Calu3 (cell line): Measurements from ENCODE around the gene ADAMTSL2. TPM values are rescaled to one million over a fixed set of nuclear protein-coding genes. Genes with fewer than 3 reads are reported as not detected.

Experiments
- BruUV-seq: library from RNA; stranded (reverse); fragments of 400-500 nt; replicated peaks from 2 replicates; lab custom pipeline; 2021; lab: Mats Ljungman, UMichigan
- CTCF ChIA-PET: fragments of 300-600 bp; sonication (Branson Sonifier 250); formaldehyde crosslinking; loops from one replicate; lab custom pipeline; 2022; ENCODE audit warnings: antibody characterized with exemption; lab: Charles Lee
- DNase-seq: peaks from one replicate; pipeline ENCODE4 v3.0.0; 2022
- H3K27ac Mint-ChIP-seq: one replicate; pipeline ENCODE4 v1.8.0; 2022; ENCODE audit warnings: mixed read lengths; ENCODE audit not compliant: unreplicated experiment
- H3K27me3 Mint-ChIP-seq: one replicate; pipeline ENCODE4 v1.8.0; 2022; ENCODE audit warnings: mixed read lengths; ENCODE audit not compliant: unreplicated experiment
- H3K36me3 Mint-ChIP-seq: one replicate; pipeline ENCODE4 v1.8.0; 2022; ENCODE audit warnings: mild to moderate bottlenecking, moderate library complexity, mixed read lengths; ENCODE audit not compliant: insufficient read depth, unreplicated experiment
- H3K4me1 Mint-ChIP-seq: one replicate; pipeline ENCODE4 v1.8.0; 2022; ENCODE audit warnings: mild to moderate bottlenecking, low read depth, mixed read lengths; ENCODE audit not compliant: unreplicated experiment
- H3K4me3 Mint-ChIP-seq: one replicate; pipeline ENCODE4 v1.8.0; 2022; ENCODE audit warnings: mild to moderate bottlenecking, low read depth, moderate library complexity, mixed read lengths; ENCODE audit not compliant: unreplicated experiment
- H3K9me3 Mint-ChIP-seq: one replicate; pipeline ENCODE4 v1.8.0; 2022; ENCODE audit warnings: low read depth, mixed read lengths; ENCODE audit not compliant: unreplicated experiment
- intact Hi-C: fragments of 100-400 bp; cut with micrococcal nuclease; formaldehyde crosslinking; loops from one replicate; pipeline ENCODE4 v1.10.0; 2022; ENCODE audit not compliant: unreplicated experiment
- total RNA-seq: library from RNA; stranded (reverse); gene quantifications from 2 replicates; pipeline ENCODE4 v1.2.3, GENCODE V29; 2022
- TF ChIP-seq, protein P1 (sequence below): fragments of 200-600 bp; IDR thresholded peaks from one replicate; pipeline ENCODE4 v1.8.0; 2022; ENCODE audit warnings: antibody characterized with exemption; ENCODE audit not compliant: unreplicated experiment

ADAMTSL2 gene
- total RNA-seq, 1 experiment from 2014 or later, result 0.14 TPM

- CTCF ChIA-PET, result no interaction called here
- TF ChIP-seq, protein P1, sequence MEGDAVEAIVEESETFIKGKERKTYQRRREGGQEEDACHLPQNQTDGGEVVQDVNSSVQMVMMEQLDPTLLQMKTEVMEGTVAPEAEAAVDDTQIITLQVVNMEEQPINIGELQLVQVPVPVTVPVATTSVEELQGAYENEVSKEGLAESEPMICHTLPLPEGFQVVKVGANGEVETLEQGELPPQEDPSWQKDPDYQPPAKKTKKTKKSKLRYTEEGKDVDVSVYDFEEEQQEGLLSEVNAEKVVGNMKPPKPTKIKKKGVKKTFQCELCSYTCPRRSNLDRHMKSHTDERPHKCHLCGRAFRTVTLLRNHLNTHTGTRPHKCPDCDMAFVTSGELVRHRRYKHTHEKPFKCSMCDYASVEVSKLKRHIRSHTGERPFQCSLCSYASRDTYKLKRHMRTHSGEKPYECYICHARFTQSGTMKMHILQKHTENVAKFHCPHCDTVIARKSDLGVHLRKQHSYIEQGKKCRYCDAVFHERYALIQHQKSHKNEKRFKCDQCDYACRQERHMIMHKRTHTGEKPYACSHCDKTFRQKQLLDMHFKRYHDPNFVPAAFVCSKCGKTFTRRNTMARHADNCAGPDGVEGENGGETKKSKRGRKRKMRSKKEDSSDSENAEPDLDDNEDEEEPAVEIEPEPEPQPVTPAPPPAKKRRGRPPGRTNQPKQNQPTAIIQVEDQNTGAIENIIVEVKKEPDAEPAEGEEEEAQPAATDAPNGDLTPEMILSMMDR, result no peak
- H3K27me3 Mint-ChIP-seq, result peaks cover 67% of the 10 kb centered on the region
Observed at GRCh38 chr9:133569121-133569785, 34.7 kb downstream of the ADAMTSL2 start.

GRCh38 chr9:133569891-133570690, 35.6 kb downstream of the ADAMTSL2 start:
- no TSS peak for BruUV-seq
- H3K27me3 Mint-ChIP-seq, result peaks cover 68% of the 10 kb centered on the region
- CTCF ChIA-PET, result no interaction called here
- H3K36me3 Mint-ChIP-seq, result no peaks in the 10 kb centered on the region
- intact Hi-C loops, result no loop called here
- DNase-seq, result no peak
- no peak overlapping the region for H3K4me3 Mint-ChIP-seq
- no peaks in the 10 kb centered on the region for H3K9me3 Mint-ChIP-seq
- H3K4me1 Mint-ChIP-seq, result no peaks in the 10 kb centered on the region
- H3K27ac Mint-ChIP-seq, result no peak overlapping the region
- TF ChIP-seq, protein P1, result no peak

More at GRCh38 chr9:133569121-133569785, 34.7 kb downstream of the ADAMTSL2 start:
- intact Hi-C loops, result no loop called here
- DNase-seq, result no peak
- no peak overlapping the region for H3K4me3 Mint-ChIP-seq
- no peaks in the 10 kb centered on the region for H3K4me1 Mint-ChIP-seq
- BruUV-seq, result no TSS peak
- no peaks in the 10 kb centered on the region for H3K36me3 Mint-ChIP-seq
- no peak overlapping the region for H3K27ac Mint-ChIP-seq
- H3K9me3 Mint-ChIP-seq, result no peaks in the 10 kb centered on the region

DNA sequence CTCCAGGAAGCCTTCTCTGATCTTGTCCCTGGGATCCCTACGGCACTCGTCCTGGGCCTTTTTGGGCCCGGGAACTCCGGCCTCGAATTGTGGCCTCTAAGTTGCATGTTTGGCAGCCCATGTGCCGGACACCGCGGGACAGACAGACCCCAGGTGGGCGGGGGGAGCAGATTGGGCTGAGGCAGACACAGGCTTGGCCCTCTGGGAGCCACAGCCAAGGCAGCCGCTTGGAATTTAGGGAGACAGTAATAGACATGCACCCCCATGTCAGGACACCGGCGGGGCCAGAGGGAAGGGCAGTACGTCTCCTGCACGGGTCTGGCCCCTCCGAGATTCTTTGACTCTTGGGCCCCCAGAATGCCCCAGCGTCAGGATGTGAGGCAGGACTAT, 36.2 kb downstream of the ADAMTSL2 start:
- DNase-seq, result no peak
- Mint-ChIP-seq H3K36me3 (no peaks in the 10 kb centered on the region), H3K4me3 (no peak overlapping the region), H3K27me3 (peaks cover 74% of the 10 kb centered on the region), H3K9me3 (no peaks in the 10 kb centered on the region), H3K27ac (no peak overlapping the region), H3K4me1 (no peaks in the 10 kb centered on the region)
- intact Hi-C loops, result no loop called here
- BruUV-seq, result no TSS peak
- TF ChIP-seq, protein P1, result no peak
- CTCF ChIA-PET, result no interaction called here

GRCh38 chr9:133571391-133571890, 36.9 kb downstream of the ADAMTSL2 start:
- no peaks in the 10 kb centered on the region for H3K36me3 Mint-ChIP-seq
- BruUV-seq, result no TSS peak
- peaks cover 4% of the 10 kb centered on the region for H3K4me1 Mint-ChIP-seq
- DNase-seq, result no peak
- no peaks in the 10 kb centered on the region for H3K9me3 Mint-ChIP-seq
- TF ChIP-seq, protein P1, result no peak
- no peak overlapping the region for H3K27ac Mint-ChIP-seq
- peaks cover 81% of the 10 kb centered on the region for H3K27me3 Mint-ChIP-seq
- CTCF ChIA-PET, result no interaction called here
- intact Hi-C loops, result no loop called here
- no peak overlapping the region for H3K4me3 Mint-ChIP-seq
